ENCODE results near the gene FBLL1.
"Not testable (repeated sequence)": the region's sequence is repeated elsewhere in the genome, so short reads cannot be mapped to it uniquely, and the experiment has no call there.

FBLL1 gene

GRCh38 chr5:168528521-168529373 lies at the start of gene FBLL1:
Gene FBLL1 (plus strand): TSS chr5:168529305. CDS start chr5:168529505, 200 bp downstream.
- DNase-seq = peak; percentile 15

GRCh38 chr5:168480601-168481000 lies 48.5 kb upstream of the FBLL1 start:
- no peak for DNase-seq

- no peak for DNase-seq
Measured at GRCh38 chr5:168481330-168481788, 47.7 kb upstream of the FBLL1 start.

- DNase-seq = no peak
Measured at GRCh38 chr5:168482361-168482760, 46.7 kb upstream of the FBLL1 start.

- peak; percentile 78 for DNase-seq
Measured at GRCh38 chr5:168486136-168486879, 42.8 kb upstream of the FBLL1 start, which contains the start of gene RARS1. Gene RARS1 (plus strand): TSS chr5:168486471. CDS start chr5:168486499, 28 bp downstream.

- DNase-seq = no peak
Measured at GRCh38 chr5:168489059-168489458, 40.0 kb upstream of the FBLL1 start.

GRCh38 chr5:168494057-168494555 lies 35.0 kb upstream of the FBLL1 start:
- DNase-seq = no peak

- DNase-seq = no peak
Measured at GRCh38 chr5:168502563-168503237, 26.4 kb upstream of the FBLL1 start.

GRCh38 chr5:168513861-168514428 lies 15.2 kb upstream of the FBLL1 start:
- no peak for DNase-seq

- no peak for DNase-seq
Measured at GRCh38 chr5:168525856-168526255, 3.2 kb upstream of the FBLL1 start.

GRCh38 chr5:168527756-168528295 lies 1.3 kb upstream of the FBLL1 start:
- no peak for DNase-seq

- DNase-seq = no peak
Measured at GRCh38 chr5:168529374-168530234, 499 bp downstream of the FBLL1 start.

GRCh38 chr5:168530621-168531150 lies 1.6 kb downstream of the FBLL1 start:
- DNase-seq = no peak

GRCh38 chr5:168531191-168531590 lies 2.1 kb downstream of the FBLL1 start:
- DNase-seq = no peak

- no peak for DNase-seq
Measured at GRCh38 chr5:168531987-168532864, 3.1 kb downstream of the FBLL1 start.

GRCh38 chr5:168534351-168534750 lies 5.2 kb downstream of the FBLL1 start:
- DNase-seq = not testable (repeated sequence)

GRCh38 chr5:168537176-168537575 lies 8.1 kb downstream of the FBLL1 start:
- no peak for DNase-seq

GRCh38 chr5:168549554-168549953 lies 20.4 kb downstream of the FBLL1 start:
- no peak for DNase-seq

- DNase-seq = no peak
Measured at GRCh38 chr5:168550656-168551055, 21.6 kb downstream of the FBLL1 start.

GRCh38 chr5:168552146-168552545 lies 23.0 kb downstream of the FBLL1 start:
- no peak for DNase-seq
